Breast epithelium (tissue), 3 donors: ENCODE results near the gene TADA2A.

Experiments used
- POLR2A ChIP-seq: fragments of 450-650 bp; IDR thresholded peaks from one replicate; pipeline ENCODE4 v1.6.1; 2016; ENCODE audit warnings: antibody characterized with exemption, mild to moderate bottlenecking, moderate library complexity
- TF ChIP-seq, protein P1 (sequence below), 3 donors: fragments of 450-650 bp; IDR thresholded peaks; one replicate each; pipeline ENCODE4 v1.5.1; 2016 to 2017; ENCODE audit warnings: antibody characterized with exemption in 3 of 3, mild to moderate bottlenecking in 3 of 3, moderate library complexity in 3 of 3

- no peak for TF ChIP-seq POLR2A
- TF ChIP-seq, protein P1, sequence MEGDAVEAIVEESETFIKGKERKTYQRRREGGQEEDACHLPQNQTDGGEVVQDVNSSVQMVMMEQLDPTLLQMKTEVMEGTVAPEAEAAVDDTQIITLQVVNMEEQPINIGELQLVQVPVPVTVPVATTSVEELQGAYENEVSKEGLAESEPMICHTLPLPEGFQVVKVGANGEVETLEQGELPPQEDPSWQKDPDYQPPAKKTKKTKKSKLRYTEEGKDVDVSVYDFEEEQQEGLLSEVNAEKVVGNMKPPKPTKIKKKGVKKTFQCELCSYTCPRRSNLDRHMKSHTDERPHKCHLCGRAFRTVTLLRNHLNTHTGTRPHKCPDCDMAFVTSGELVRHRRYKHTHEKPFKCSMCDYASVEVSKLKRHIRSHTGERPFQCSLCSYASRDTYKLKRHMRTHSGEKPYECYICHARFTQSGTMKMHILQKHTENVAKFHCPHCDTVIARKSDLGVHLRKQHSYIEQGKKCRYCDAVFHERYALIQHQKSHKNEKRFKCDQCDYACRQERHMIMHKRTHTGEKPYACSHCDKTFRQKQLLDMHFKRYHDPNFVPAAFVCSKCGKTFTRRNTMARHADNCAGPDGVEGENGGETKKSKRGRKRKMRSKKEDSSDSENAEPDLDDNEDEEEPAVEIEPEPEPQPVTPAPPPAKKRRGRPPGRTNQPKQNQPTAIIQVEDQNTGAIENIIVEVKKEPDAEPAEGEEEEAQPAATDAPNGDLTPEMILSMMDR (IDR thresholded peaks at IDR 0.05), result no peak
These were observed 11.2 kb downstream of the TADA2A start for GRCh38 chr17:37417852-37418251.
